ENCODE measurements around the gene CD84.
"Not testable (repeated sequence)": the region's sequence is repeated elsewhere in the genome, so short reads cannot be mapped to it uniquely, and the experiment has no call there.

Gene CD84

DNA sequence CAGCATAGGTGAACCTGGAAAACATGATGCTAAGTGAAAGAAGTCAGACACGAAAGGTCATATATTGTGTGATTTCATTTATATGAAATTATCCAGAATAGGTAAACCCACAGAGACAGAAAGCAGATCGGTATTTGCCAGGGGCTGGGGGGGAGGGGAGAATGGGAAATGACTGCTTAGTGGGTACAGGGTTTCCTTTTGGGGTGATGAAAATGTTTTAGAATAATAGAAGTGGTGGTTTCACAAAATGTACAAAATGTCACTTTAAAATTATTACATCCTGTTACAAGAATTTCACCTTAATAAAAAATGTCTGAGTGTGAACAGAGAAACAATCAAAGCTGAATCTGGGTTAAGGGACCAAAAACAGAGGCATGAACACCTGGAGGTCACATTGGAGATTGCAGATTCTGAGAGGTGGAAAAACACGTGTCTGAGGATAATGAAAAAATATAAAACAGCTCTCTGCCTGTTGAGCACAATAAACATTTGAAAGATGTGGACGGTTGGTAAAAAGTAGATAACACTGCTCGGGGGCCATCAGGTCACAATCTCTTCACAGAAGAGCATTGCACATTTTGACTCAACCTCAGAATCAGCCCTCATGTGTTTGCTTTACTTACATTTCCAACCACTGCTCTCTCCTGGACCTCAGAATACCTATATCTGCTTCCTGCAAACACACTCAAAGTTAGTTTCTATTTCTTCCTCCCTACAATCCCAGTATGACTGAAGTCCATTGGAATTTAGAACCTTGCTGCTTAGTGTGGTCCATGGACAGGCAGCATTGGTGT is 59.5 kb downstream of the CD84 start:
- FAIRE-seq (no peak), DNase-seq (ENCODE audit: insufficient read length, low spot score) (no peak)

DNA sequence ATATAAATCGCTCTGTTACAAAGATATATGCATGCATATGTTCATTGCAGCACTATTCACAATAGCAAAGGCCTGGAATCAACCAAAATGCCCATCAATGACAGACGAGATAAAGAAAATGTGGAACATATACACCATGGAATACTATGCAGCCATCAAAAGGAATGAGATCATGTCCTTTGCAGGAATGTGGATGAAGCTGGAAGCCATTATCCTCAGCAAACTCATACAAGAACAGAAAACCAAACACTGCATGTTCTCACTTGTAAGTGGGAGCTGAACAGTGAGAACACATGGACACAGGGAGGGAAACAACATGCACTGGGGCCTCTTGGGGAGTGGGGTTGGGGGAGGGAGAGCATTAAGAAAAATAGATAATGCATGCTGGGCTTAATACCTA is 61.8 kb downstream of the CD84 start:
- not testable (repeated sequence) for FAIRE-seq; DNase-seq (ENCODE audit: insufficient read length, low spot score)

DNA sequence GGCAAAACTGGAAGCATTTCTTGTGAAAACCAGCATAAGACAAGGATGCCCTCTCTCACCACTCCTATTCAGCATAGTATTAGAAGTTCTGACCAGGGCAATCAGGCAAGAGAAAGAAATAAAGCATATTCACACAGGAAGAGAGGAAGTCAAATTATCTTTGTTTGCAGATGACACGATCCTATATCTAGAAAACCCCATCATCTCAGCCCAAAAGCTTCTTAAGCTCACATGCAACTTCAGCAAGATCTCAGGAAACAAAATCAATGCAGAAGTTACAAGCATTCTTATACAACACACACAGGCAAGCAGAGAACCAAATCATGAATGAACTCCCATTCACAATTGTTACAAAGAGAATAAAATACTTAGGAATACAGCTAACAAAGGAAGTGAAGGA is 63.4 kb downstream of the CD84 start:
- not testable (repeated sequence) for DNase-seq (ENCODE audit: insufficient read length, low spot score); FAIRE-seq

DNA sequence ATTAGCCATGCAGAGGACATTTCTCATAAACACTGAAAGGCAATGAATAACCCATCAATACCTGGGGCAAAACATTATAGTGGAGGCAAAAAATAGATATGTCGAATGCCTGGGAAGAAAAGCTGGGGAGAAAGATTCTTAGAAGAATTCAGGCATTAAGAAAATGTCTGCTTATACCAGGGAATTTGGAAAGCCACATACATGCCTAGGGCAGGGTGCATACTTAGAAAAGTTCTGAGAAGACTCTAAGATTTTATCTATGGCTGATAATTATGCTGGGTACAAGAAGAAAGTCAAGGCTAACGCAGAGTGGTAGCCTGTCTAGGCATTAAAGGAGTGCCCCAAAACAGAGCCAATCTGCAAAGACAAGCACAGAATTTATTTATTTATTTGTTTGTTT is 74.6 kb downstream of the CD84 start:
- FAIRE-seq (no peak), DNase-seq (ENCODE audit: insufficient read length, low spot score) (no peak)

DNA sequence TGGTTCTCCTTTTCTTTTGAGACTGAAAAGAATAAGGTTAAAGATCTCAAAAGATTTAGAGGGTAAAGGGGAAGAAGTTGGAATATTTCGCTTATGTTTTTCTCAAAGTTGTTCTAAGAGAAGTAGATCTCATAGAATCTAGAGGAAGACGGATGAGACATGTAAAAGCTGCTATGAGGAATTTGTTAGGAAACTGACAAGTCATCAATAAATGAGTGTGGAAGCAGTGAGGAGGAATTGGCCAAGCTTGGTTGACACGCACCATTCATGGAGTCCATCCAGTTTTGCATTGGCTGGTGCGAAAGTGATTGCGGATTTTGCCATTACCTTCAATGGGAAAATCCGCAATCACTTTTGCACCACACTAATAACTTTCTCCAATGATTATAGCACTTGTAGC is 76.2 kb downstream of the CD84 start:
- DNase-seq (ENCODE audit: insufficient read length, low spot score) = no peak
- FAIRE-seq = no peak

DNA sequence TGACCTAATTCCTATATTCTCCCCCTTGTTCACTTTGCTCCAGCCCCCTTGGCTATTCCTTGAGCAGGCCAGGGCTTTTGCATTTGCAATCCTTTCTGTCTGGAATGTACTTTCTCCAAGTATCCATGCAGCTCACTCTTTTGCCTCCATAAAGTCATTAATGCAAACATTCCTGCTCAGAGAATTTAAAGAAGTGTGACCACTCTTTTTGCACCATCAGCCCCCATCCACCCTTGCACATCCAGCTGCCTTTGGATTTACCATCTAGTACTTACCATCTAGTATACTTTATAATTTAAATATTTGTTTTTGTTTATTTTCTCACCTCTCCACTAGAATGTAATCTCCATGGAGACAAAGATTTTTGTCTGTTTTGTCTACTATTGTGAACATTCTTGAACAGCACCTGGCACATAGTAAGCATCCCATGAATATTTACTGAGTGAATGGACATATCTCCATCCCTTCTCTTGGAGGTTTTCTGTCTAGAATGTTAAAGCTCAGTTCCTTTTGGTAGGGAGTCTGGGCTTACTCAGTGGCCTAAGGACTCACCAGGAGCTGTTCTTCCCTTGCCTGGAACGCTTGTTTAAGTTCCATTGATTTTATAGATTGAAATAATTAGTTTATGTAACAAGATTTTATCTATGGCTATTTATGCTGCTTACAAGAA is 78.8 kb downstream of the CD84 start:
- FAIRE-seq (no peak), DNase-seq (ENCODE audit: insufficient read length, low spot score) (no peak)

DNA sequence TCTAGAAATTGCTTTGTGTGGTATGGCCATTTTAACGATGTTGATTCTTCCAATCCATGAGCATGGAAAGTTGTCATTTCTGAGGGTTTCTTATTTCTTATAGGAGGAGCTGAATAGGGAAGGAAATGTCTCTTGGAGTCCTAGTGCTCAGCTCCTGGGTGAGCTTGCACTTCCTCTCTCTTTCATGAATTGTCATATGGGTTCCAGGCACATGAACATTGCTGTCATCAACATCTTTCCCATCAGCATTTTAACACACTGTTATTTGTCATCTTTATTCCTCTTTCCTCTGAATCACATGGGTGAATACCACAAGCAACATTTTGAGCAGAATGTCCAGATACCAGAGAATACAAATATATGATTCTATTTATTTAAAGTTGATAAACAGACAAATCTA is 79.7 kb downstream of the CD84 start:
- FAIRE-seq (no peak), DNase-seq (ENCODE audit: insufficient read length, low spot score) (no peak)

DNA sequence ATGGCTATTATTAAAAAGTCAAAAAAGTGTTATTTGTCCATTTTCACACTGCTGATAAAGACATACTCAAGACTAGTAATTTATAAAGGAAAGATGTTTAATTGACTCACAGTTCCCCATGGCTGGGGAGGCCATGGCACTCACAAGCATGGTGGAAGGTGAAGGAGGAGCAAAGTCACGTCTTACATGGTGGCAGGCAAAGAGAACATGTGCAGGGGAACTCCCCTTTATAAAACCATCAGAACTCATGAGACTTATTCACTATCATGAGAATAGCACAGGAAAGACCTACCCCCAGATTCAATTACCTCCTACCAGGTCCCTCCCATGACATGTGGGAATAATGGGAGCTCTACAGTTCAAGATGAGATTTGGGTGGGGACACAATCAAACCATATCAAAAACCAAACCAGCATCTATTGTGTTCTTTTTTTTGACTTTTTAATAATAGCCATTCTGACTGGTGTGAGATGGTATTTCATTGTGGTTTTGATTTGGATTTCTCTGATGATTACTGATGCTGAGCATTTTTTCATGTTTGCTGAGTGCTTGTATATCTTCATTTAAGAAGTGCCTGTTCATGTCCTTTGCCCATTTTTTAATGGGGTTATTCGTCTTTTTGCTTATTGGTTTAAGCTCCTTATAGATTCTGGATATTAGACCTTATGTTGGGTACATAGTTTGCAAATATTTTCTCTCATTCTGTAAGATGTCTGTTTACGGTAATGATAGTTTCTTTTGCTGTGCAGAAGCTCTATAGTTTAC is 80.8 kb downstream of the CD84 start:
- DNase-seq (ENCODE audit: insufficient read length, low spot score); FAIRE-seq: not testable (repeated sequence)

DNA sequence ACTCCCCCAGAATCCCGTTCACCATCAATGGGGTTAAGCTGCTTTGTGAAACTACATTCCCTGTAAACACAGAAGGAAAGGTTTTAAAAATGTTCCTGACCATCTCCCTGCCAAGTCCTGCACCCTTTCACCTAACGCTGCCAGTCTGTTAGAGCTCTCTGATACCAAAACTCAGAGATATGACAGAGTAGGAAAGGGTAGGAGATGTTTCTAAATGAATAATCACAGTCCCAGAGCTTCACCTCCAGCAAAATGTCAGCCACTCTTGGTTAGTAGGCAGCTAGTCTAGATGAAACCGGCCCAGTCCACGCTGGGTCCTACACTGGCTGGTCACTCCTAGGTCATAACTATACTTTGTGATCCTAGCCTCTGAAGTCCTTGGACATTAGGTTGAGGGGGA is 83.0 kb downstream of the CD84 start:
- no peak for FAIRE-seq
- no peak for DNase-seq (ENCODE audit: insufficient read length, low spot score)

DNA sequence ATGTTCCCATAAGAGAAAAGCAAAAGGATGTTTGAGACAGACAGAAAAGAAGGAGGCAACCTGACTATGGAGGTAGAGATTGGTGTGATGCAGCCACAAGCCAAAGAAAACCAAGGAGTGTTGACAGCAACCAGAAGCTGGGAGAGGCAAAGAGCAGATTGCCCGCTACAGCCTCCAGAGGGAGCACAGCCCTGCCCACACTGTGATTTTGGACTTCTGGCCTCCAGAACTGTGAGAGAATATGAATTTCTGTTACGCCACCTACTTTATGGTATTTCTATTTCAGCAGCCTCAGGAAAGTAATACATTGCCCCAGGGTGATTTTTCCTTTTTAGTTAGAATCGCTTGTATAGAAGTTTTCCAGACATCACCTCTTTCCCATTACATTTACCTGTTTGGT is 84.7 kb downstream of the CD84 start:
- DNase-seq (ENCODE audit: insufficient read length, low spot score) = no peak
- FAIRE-seq = no peak

DNA sequence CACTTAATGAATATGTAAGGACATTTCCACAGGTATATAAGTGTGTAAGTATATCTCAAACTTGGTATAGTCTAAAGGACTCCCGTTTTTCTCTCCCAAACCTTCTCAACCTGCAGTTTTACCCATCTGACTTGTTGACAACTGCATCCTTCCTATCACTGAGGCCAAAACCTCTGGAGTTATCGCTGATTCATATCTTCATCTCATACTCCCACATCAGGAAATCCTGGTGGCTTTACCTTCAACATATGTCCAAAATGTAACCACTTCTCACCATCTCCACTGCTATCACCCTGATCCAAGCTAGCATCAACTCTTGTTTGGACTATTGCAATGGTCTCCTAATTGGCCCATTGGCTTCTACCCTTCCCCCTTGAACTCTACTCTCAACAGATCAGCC is 86.7 kb downstream of the CD84 start:
- FAIRE-seq (no peak), DNase-seq (ENCODE audit: insufficient read length, low spot score) (no peak)

DNA sequence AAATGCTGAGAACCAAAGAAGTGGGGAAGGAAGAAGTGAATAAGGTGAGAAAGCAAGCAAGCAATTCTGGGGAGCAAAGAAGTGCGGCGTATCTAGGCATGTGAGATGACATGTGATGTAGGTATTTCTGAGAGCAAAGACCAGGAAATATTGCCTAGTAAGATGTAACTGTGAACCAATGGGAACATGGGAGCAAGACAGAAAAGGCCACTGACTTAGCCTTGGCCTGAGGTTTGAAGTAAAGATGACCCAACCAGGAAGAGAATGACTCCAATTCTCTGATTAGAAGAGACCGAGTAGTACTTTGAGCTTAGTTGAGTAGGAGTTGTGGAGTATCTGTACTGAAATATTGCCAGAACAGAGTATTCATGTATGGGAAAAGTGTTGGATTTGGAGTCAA is 87.3 kb downstream of the CD84 start:
- no peak for DNase-seq (ENCODE audit: insufficient read length, low spot score)
- no peak for FAIRE-seq
